BLaER1 treated with 17β-estradiol and CSF1 and Interleukin-3, amounts not matched to agents 10 nM and 100 nM (cell line): ENCODE results near the gene TBC1D20.
"Not testable (repeated sequence)": the region's sequence is repeated elsewhere in the genome, so short reads cannot be mapped to it uniquely, and the experiment has no call there.

Experiments used
- H3K27ac ChIP-seq, 11 experiments: shearing (Covaris generic); formaldehyde crosslinking; 2 replicates each; pipeline ENCODE4 v1.8.1; 2022
- H3K27me3 ChIP-seq, 11 experiments: shearing (Covaris generic); formaldehyde crosslinking; 2 replicates each; pipeline ENCODE4 v1.8.1; 2022
- H3K36me3 ChIP-seq, 11 experiments: shearing (Covaris generic); formaldehyde crosslinking; 2 replicates each; pipeline ENCODE4 v1.8.1; 2022
- H3K4me1 ChIP-seq, 10 experiments: shearing (Covaris generic); formaldehyde crosslinking; 2 replicates each; pipeline ENCODE4 v1.8.1; 2022
- H3K4me2 ChIP-seq, 11 experiments: shearing (Covaris generic); formaldehyde crosslinking; 2 replicates each; pipeline ENCODE4 v1.8.1; 2022
- H3K4me3 ChIP-seq, 10 experiments: shearing (Covaris generic); formaldehyde crosslinking; 2 replicates each; pipeline ENCODE4 v1.8.1; 2022
- H3K9ac ChIP-seq, 11 experiments: shearing (Covaris generic); formaldehyde crosslinking; 2 replicates each; pipeline ENCODE4 v1.8.1; 2022
- H3K9me3 ChIP-seq, 11 experiments: shearing (Covaris generic); formaldehyde crosslinking; replicated peaks in 1 of 11; 2 replicates each; pipeline ENCODE4 v1.8.1; 2022
- H4K20me1 ChIP-seq, 11 experiments: shearing (Covaris generic); formaldehyde crosslinking; 2 replicates each; pipeline ENCODE4 v1.8.1; 2022
- Cebpa-rat ChIP-seq, 11 experiments: shearing (Covaris generic); IDR thresholded peaks; 2 replicates each; pipeline ENCODE4 v1.8.1; 2022

Gene TBC1D20

GRCh38 chr20:400454-401275 lies 61.7 kb downstream of the TBC1D20 start:
- Histone ChIP-seq H3K27ac (no peak overlapping the region), H3K4me2 (no peak overlapping the region), H3K36me3 (peaks cover 29 to 36% (median 32%) of the 10 kb centered on the region in 11 experiments), H3K4me1 (peaks cover 0 to 14% (median 11%) of the 10 kb centered on the region in 10 experiments; a peak in 18 of 20 replicates), H3K9me3 (peaks cover 0 to 6% (median 5%) of the 10 kb centered on the region in 11 experiments; a peak in 7 of 22 replicates), H3K4me3 (no peak overlapping the region), H3K27me3 (no peaks in the 10 kb centered on the region), H3K9ac (no peak overlapping the region), H4K20me1 (peaks cover 13 to 41% (median 23%) of the 10 kb centered on the region in 11 experiments; a peak in 21 of 22 replicates)
- TF ChIP-seq Cebpa-rat (IDR thresholded peaks at IDR 0.05): no peak

- Histone ChIP-seq H3K27me3 (no peaks in the 10 kb centered on the region), H3K27ac (no peak overlapping the region), H4K20me1 (peaks cover 13 to 47% (median 29%) of the 10 kb centered on the region in 11 experiments; a peak in 21 of 22 replicates), H3K36me3 (peaks cover 35 to 42% (median 37%) of the 10 kb centered on the region in 11 experiments), H3K9ac (no peak overlapping the region), H3K9me3 (peaks cover 0 to 6% (median 5%) of the 10 kb centered on the region in 11 experiments; a peak in 7 of 22 replicates), H3K4me2 (no peak overlapping the region), H3K4me3 (no peak overlapping the region), H3K4me1 (peaks cover 0 to 14% (median 11%) of the 10 kb centered on the region in 10 experiments; a peak in 18 of 20 replicates)
- TF ChIP-seq Cebpa-rat (IDR thresholded peaks at IDR 0.05): no peak
Measured at GRCh38 chr20:400128-400453, 62.2 kb downstream of the TBC1D20 start.

- Histone ChIP-seq H3K36me3 (peaks cover 43 to 50% (median 46%) of the 10 kb centered on the region in 11 experiments), H3K4me3 (no peak overlapping the region), H3K27ac (no peak overlapping the region), H3K27me3 (no peaks in the 10 kb centered on the region), H4K20me1 (peaks cover 13 to 55% (median 36%) of the 10 kb centered on the region in 11 experiments; a peak in 21 of 22 replicates), H3K4me1 (peaks cover 0 to 14% (median 11%) of the 10 kb centered on the region in 10 experiments; a peak in 18 of 20 replicates), H3K9ac (no peak overlapping the region), H3K4me2 (no peak overlapping the region), H3K9me3 (peaks cover 0 to 6% (median 5%) of the 10 kb centered on the region in 11 experiments; a peak in 7 of 22 replicates)
- no peak for TF ChIP-seq Cebpa-rat (IDR thresholded peaks at IDR 0.05)
Measured at GRCh38 chr20:399182-399707, 63.1 kb downstream of the TBC1D20 start.

GRCh38 chr20:397432-398237 lies 64.7 kb downstream of the TBC1D20 start:
- Histone ChIP-seq H3K27me3 (no peaks in the 10 kb centered on the region), H4K20me1 (peaks cover 17 to 71% (median 52%) of the 10 kb centered on the region in 11 experiments; a peak in 21 of 22 replicates), H3K27ac (no peak overlapping the region), H3K9ac (no peak overlapping the region), H3K4me3 (no peak overlapping the region), H3K36me3 (peaks cover 59 to 67% (median 62%) of the 10 kb centered on the region in 11 experiments), H3K4me2 (no peak overlapping the region), H3K4me1 (peaks cover 0 to 12% (median 10%) of the 10 kb centered on the region in 10 experiments; a peak in 18 of 20 replicates), H3K9me3 (no peaks in the 10 kb centered on the region)
- no peak for TF ChIP-seq Cebpa-rat (IDR thresholded peaks at IDR 0.05)

GRCh38 chr20:396619-397431 lies 65.5 kb downstream of the TBC1D20 start:
- Histone ChIP-seq H3K4me1 (peaks cover 0 to 4% (median 2%) of the 10 kb centered on the region in 10 experiments; a peak in 17 of 20 replicates), H4K20me1 (peaks cover 17 to 79% (median 60%) of the 10 kb centered on the region in 11 experiments; a peak in 21 of 22 replicates), H3K27ac (no peak overlapping the region), H3K36me3 (peaks cover 68 to 75% (median 70%) of the 10 kb centered on the region in 11 experiments), H3K4me2 (no peak overlapping the region), H3K4me3 (no peak overlapping the region), H3K9ac (no peak overlapping the region), H3K9me3 (no peaks in the 10 kb centered on the region), H3K27me3 (no peaks in the 10 kb centered on the region)
- TF ChIP-seq Cebpa-rat (IDR thresholded peaks at IDR 0.05): no peak

- H3K9me3 ChIP-seq: no peaks in the 10 kb centered on the region
- peaks cover 18 to 85% (median 65%) of the 10 kb centered on the region in 11 experiments; a peak in 21 of 22 replicates for H4K20me1 ChIP-seq
- no peak for TF ChIP-seq Cebpa-rat (IDR thresholded peaks at IDR 0.05)
- H3K4me2 ChIP-seq: no peak overlapping the region
- no peaks in the 10 kb centered on the region for H3K4me1 ChIP-seq
- no peak overlapping the region for H3K27ac ChIP-seq
- no peak overlapping the region for H3K9ac ChIP-seq
- no peak overlapping the region for H3K4me3 ChIP-seq
- H3K27me3 ChIP-seq: no peaks in the 10 kb centered on the region
- H3K36me3 ChIP-seq: peaks cover 73 to 81% (median 76%) of the 10 kb centered on the region in 11 experiments
Measured at GRCh38 chr20:396252-396618, 66.1 kb downstream of the TBC1D20 start.

- not testable (repeated sequence) for H3K4me3 ChIP-seq, H3K9me3 ChIP-seq, H3K4me1 ChIP-seq, H3K27ac ChIP-seq, H3K4me2 ChIP-seq, H3K27me3 ChIP-seq, H3K9ac ChIP-seq
- H3K36me3 ChIP-seq: peaks cover 98 to 100% (median 100%) of the 10 kb centered on the region in 11 experiments
- peaks cover 40 to 100% (median 93%) of the 10 kb centered on the region in 11 experiments; a peak in 21 of 22 replicates for H4K20me1 ChIP-seq
Measured at GRCh38 chr20:393296-393695, 69.0 kb downstream of the TBC1D20 start.

GRCh38 chr20:391041-391711 lies 71.2 kb downstream of the TBC1D20 start:
- Histone ChIP-seq H3K4me1 (no peaks in the 10 kb centered on the region), H3K9me3 (no peaks in the 10 kb centered on the region), H3K27ac (no peak overlapping the region), H3K4me2 (no peak overlapping the region), H3K27me3 (no peaks in the 10 kb centered on the region), H3K4me3 (no peak overlapping the region), H3K9ac (no peak overlapping the region), H4K20me1 (peaks cover 46 to 100% (median 98%) of the 10 kb centered on the region in 11 experiments; a peak in 21 of 22 replicates), H3K36me3 (peaks cover 100% of the 10 kb centered on the region in 11 experiments)
- TF ChIP-seq Cebpa-rat (IDR thresholded peaks at IDR 0.05): no peak
